Ovary (tissue), 9 donors: ENCODE measurements around the gene MOB3C. TPM values are rescaled to one million over a fixed set of nuclear protein-coding genes. Genes with fewer than 3 reads are reported as not detected.

Experiments
- DNase-seq, 5 donors: peaks; one replicate each; pipeline ENCODE4 v3.0.0-alpha.2; 2019 to 2020
- H3K27ac ChIP-seq, 2 donors: fragments of 200-600 bp; one replicate each; pipeline versions ENCODE4 v1.5.1 to v1.8.0; 2019 to 2022
- H3K27me3 ChIP-seq: fragments of 200-600 bp; one replicate; pipeline ENCODE4 v1.8.0; 2022
- H3K36me3 ChIP-seq: fragments of 200-600 bp; sonication (generic); one replicate; pipeline ENCODE4 v1.5.1; 2019
- H3K4me1 ChIP-seq: one replicate; pipeline ENCODE4 v1.8.1; 2013; ENCODE audit warnings: mild to moderate bottlenecking, moderate library complexity; ENCODE audit not compliant: insufficient read depth
- H3K4me3 ChIP-seq: fragments of 200-600 bp; sonication (generic); one replicate; pipeline ENCODE4 v1.5.1; 2017
- H3K9me3 ChIP-seq, 2 donors: fragments of 200-600 bp in 1 of 2; sonication (generic) in 1 of 2; one replicate each; pipeline versions ENCODE4 v1.5.1 to v1.8.1; 2013 to 2019; ENCODE audit warnings: mild to moderate bottlenecking in 1 of 2, moderate library complexity in 1 of 2
- CTCF ChIP-seq, 3 donors: fragments of 450-650 bp in 2 of 3; fragments of 200-600 bp in 1 of 3; IDR thresholded peaks; one replicate each; pipeline versions ENCODE4 v1.5.1 to v1.8.0; 2016 to 2022; ENCODE audit warnings: antibody characterized with exemption in 3 of 3, mild to moderate bottlenecking in 1 of 3
- EP300 ChIP-seq: sonication (generic); formaldehyde crosslinking; IDR thresholded peaks from one replicate; pipeline ENCODE4 v1.6.1; 2017; ENCODE audit warnings: antibody characterized with exemption
- POLR2A ChIP-seq: fragments of 450-650 bp; IDR thresholded peaks from one replicate; pipeline ENCODE4 v1.6.1; 2017; ENCODE audit warnings: antibody characterized with exemption, mild to moderate bottlenecking, moderate library complexity
- WGBS, 3 donors: extraction: QIAGEN DNeasy Blood & Tissue Kit in 1 of 3; methylation state at CpG; one replicate each; pipeline versions ENCODE4 v1.1.5 to v1.1.7; 2013 to 2017; 5-methylcytosine and 5-hydroxymethylcytosine counted together
- intact Hi-C, 4 donors: fragments of 100-400 bp; cut with DNase I; formaldehyde crosslinking; loops; one replicate each; pipeline versions ENCODE4 v1.11.0 to v1.15.1; 2022 to 2023
- polyA plus RNA-seq, 2 donors: library from polyadenylated mRNA; stranded (reverse); fragments of 200-250 nt in 1 of 2; fragments of 350-450 nt in 1 of 2; fragmentation: Illumina TruSeq in 1 of 2; extraction: RNeasy Lipid Tissue Mini Kit (QIAGEN cat#74804) in 1 of 2; gene quantifications; one replicate each; pipeline ENCODE4 v1.2.3, GENCODE V29; 2013 to 2014
- total RNA-seq, 7 donors: library from RNA; depleted of rRNA in 2 of 7; stranded (reverse); fragments of >200 nt in 2 of 7; fragmentation: NEBNext Ultra II Directional in 3 of 7; extraction: Animal tissue kit (Norgen Biotek cat#: 25700) in 3 of 7; gene quantifications; one replicate each; pipeline versions ENCODE4 v1.1.0 to v1.2.4, GENCODE V29; 2016 to 2023
- donor health status: DM: no; HTN: no; CAD: no; lungs with moderate emphysema.
- donor health status: DM: no; HTN: no; CAD: no.
- donor health status: Bipolar disorder and iron deficiency.
- donor health status: DM: yes; HTN: yes; CAD: no.
- donor health status: DM: no; HTN: no; CAD: no.
- donor health status: DM: yes; HTN: yes; CAD: no.

Gene MOB3C
- total and polyA plus RNA-seq, 9 donors = 10.1 to 29.2 (median 19.3) TPM

GRCh38 chr1:46606255-46606965, 10.2 kb downstream of the MOB3C start:
- 89 to 92% (median 89%) methylated on average over 2 of the region's 2 CpGs for WGBS, 3 donors
- Histone ChIP-seq H3K27ac (no peak overlapping the region), H3K27me3 (no peaks in the 10 kb centered on the region), H3K4me1 (peaks cover 3% of the 10 kb centered on the region), H3K9me3 (no peaks in the 10 kb centered on the region), H3K4me3 (no peak overlapping the region), H3K36me3 (no peaks in the 10 kb centered on the region)
- intact Hi-C loops = no loop called here
- no peak for DNase-seq
- no peak for TF ChIP-seq POLR2A
- TF ChIP-seq EP300 = no peak
- TF ChIP-seq CTCF (IDR thresholded peaks at IDR 0.05) = no peak

GRCh38 chr1:46605232-46605631, 11.4 kb downstream of the MOB3C start:
- TF ChIP-seq CTCF (IDR thresholded peaks at IDR 0.05) (no peak), POLR2A (no peak), EP300 (no peak)
- WGBS, 3 donors = 80 to 92% (median 86%) methylated on average over 2 of the region's 2 CpGs
- no peak overlapping the region for H3K4me3 ChIP-seq
- no peaks in the 10 kb centered on the region for H3K36me3 ChIP-seq
- no peaks in the 10 kb centered on the region for H3K9me3 ChIP-seq
- DNase-seq = no peak
- intact Hi-C loops = no loop called here
- H3K27me3 ChIP-seq = no peaks in the 10 kb centered on the region
- H3K4me1 ChIP-seq = peaks cover 3% of the 10 kb centered on the region
- no peak overlapping the region for H3K27ac ChIP-seq

- DNase-seq = peak; percentile 97 to 99 (median 98)
- peak within 1 kb of the TSS in 1 of 2 donors; percentile 69 for H3K27ac ChIP-seq
- H3K36me3 ChIP-seq = no peaks in the 10 kb centered on the region
- peak within 1 kb of the TSS; percentile 86 for H3K4me3 ChIP-seq
- 0 to 1% (median 1%) methylated on average over 48 to 53 of the region's 53 CpGs for WGBS, 3 donors
- intact Hi-C loops = no loop called here
- peaks cover 6% of the 10 kb centered on the region for H3K4me1 ChIP-seq
- no peaks in the 10 kb centered on the region for H3K27me3 ChIP-seq
- TF ChIP-seq POLR2A = peak; percentile 77
- TF ChIP-seq EP300 = no peak
- TF ChIP-seq CTCF (IDR thresholded peaks at IDR 0.05) = no peak
- H3K9me3 ChIP-seq = no peaks in the 10 kb centered on the region
Measured at GRCh38 chr1:46603858-46604549, 12.6 kb downstream of the MOB3C start, which contains the start of gene MKNK1. Gene MKNK1, minus strand, starts transcription at chr1:46604268. Its CDS starts 20,941 bp downstream, at chr1:46583327.

GRCh38 chr1:46603481-46603857, 13.1 kb downstream of the MOB3C start:
- H3K27ac ChIP-seq = peak overlapping the region in 1 of 2 donors; percentile 69
- WGBS, 3 donors = 0 to 3% (median 2%) methylated on average over 2 of the region's 2 CpGs
- no peaks in the 10 kb centered on the region for H3K36me3 ChIP-seq
- no peaks in the 10 kb centered on the region for H3K9me3 ChIP-seq
- peak overlapping the region; percentile 86 for H3K4me3 ChIP-seq
- peaks cover 6% of the 10 kb centered on the region for H3K4me1 ChIP-seq
- TF ChIP-seq EP300 (no peak), CTCF (IDR thresholded peaks at IDR 0.05) (no peak), POLR2A (no peak)
- intact Hi-C loops = no loop called here
- no peaks in the 10 kb centered on the region for H3K27me3 ChIP-seq
- DNase-seq = no peak
